HepG2 (cell line): Measurements from ENCODE around the gene TMEM114. TPM values are rescaled to one million over a fixed set of nuclear protein-coding genes. Genes with fewer than 3 reads are reported as not detected.

Source experiments
- BORCS8-MEF2B ChIP-seq: sonication (generic); formaldehyde crosslinking; IDR thresholded peaks from 2 replicates; pipeline ENCODE4 v1.8.0; 2022; ENCODE audit warnings: mild to moderate bottlenecking, missing genetic modification reagents
- CCAR2 ChIP-seq: fragments of 200-400 bp; formaldehyde crosslinking; optimal IDR thresholded peaks from 2 replicates; pipeline ENCODE3; 2018; ENCODE audit warnings: low read depth, mild to moderate bottlenecking, low read length, moderate library complexity
- CENPBD1 ChIP-seq: sonication (generic); formaldehyde crosslinking; IDR thresholded peaks from 2 replicates; pipeline ENCODE4 v1.8.0; 2022; ENCODE audit warnings: missing genetic modification reagents, low read depth, mild to moderate bottlenecking, borderline replicate concordance
- ERF ChIP-seq: IDR thresholded peaks from 2 replicates; pipeline ENCODE4 v1.6.1; 2018; ENCODE audit warnings: missing biosample characterization, missing genetic modification reagents
- GATA4 ChIP-seq: sonication (generic); IDR thresholded peaks from 2 replicates; pipeline ENCODE4 v1.6.1; 2016; ENCODE audit warnings: antibody characterized with exemption, low read depth, borderline replicate concordance
- HNF4G ChIP-seq, 2 experiments: sonication (generic) in 1 of 2; formaldehyde crosslinking in 1 of 2; IDR thresholded peaks; 2 replicates each; pipeline versions ENCODE4 v1.4.0 to v1.6.1; 2011 to 2020; ENCODE audit warnings: borderline replicate concordance in 2 of 2, low read depth in 2 of 2, mild to moderate bottlenecking in 2 of 2, low read length in 1 of 2, missing genetic modification reagents in 1 of 2, moderate library complexity in 1 of 2
- HNRNPK ChIP-seq: fragments of 200-400 bp; formaldehyde crosslinking; IDR thresholded peaks from 2 replicates; pipeline ENCODE4 v1.6.1; 2018; ENCODE audit warnings: low read length, low read depth, moderate library complexity, mild to moderate bottlenecking; ENCODE audit not compliant: poor library complexity, severe bottlenecking
- MED13 ChIP-seq: sonication (generic); formaldehyde crosslinking; IDR thresholded peaks from 2 replicates; pipeline ENCODE4 v1.5.0; 2020; ENCODE audit warnings: missing genetic modification reagents
- MLLT10 ChIP-seq: sonication (generic); formaldehyde crosslinking; IDR thresholded peaks from 2 replicates; pipeline ENCODE4 v1.4.0; 2020; ENCODE audit warnings: missing genetic modification reagents
- NFAT5 ChIP-seq: sonication (generic); formaldehyde crosslinking; IDR thresholded peaks from 2 replicates; pipeline ENCODE4 v1.4.0; 2020; ENCODE audit warnings: missing genetic modification reagents
- NR2C2 ChIP-seq: sonication (generic); formaldehyde crosslinking; IDR thresholded peaks from 2 replicates; pipeline ENCODE4 v1.4.0; 2020; ENCODE audit warnings: missing genetic modification reagents, mild to moderate bottlenecking, moderate library complexity, borderline replicate concordance
- PHF20 ChIP-seq: sonication (generic); formaldehyde crosslinking; IDR thresholded peaks from 2 replicates; pipeline ENCODE4 v1.5.0; 2020; ENCODE audit warnings: mild to moderate bottlenecking, missing genetic modification reagents
- TARDBP ChIP-seq: sonication (generic); formaldehyde crosslinking; IDR thresholded peaks from 2 replicates; pipeline ENCODE4 v1.8.0; 2022; ENCODE audit warnings: mild to moderate bottlenecking, missing genetic modification reagents
- TGIF2 ChIP-seq: IDR thresholded peaks from 2 replicates; pipeline ENCODE4 v1.6.1; 2016; ENCODE audit warnings: control low read depth, missing compliant biosample characterization
- ZBTB4 ChIP-seq: sonication (generic); formaldehyde crosslinking; IDR thresholded peaks from 2 replicates; pipeline ENCODE4 v1.4.0; 2020; ENCODE audit warnings: missing genetic modification reagents, mild to moderate bottlenecking, borderline replicate concordance
- ZNF317 ChIP-seq: sonication (generic); formaldehyde crosslinking; IDR thresholded peaks from 2 replicates; pipeline ENCODE4 v1.5.0; 2020; ENCODE audit warnings: mild to moderate bottlenecking, missing genetic modification reagents
- ZNF44 ChIP-seq: sonication (generic); formaldehyde crosslinking; IDR thresholded peaks from 2 replicates; pipeline ENCODE4 v1.5.1; 2020; ENCODE audit warnings: mild to moderate bottlenecking, missing genetic modification reagents
- ZNF530 ChIP-seq: sonication (generic); formaldehyde crosslinking; IDR thresholded peaks from 2 replicates; pipeline ENCODE4 v1.5.0; 2020; ENCODE audit warnings: low read depth, mild to moderate bottlenecking, missing genetic modification reagents
- ZNF703 ChIP-seq: sonication (generic); formaldehyde crosslinking; IDR thresholded peaks from 2 replicates; pipeline ENCODE4 v1.5.1; 2020; ENCODE audit warnings: missing genetic modification reagents, mild to moderate bottlenecking, moderate library complexity, borderline replicate concordance
- polyA plus RNA-seq, 8 experiments: library from polyadenylated mRNA; depleted of rRNA in 3 of 8; stranded (reverse) in 7 of 8; unstranded in 1 of 8; fragments of >200 nt; fragmentation: Illumina TruSeq in 4 of 8; extraction: Trizol in 4 of 8; gene quantifications; 2 replicates each; pipeline versions ENCODE4 v1.2.1 to v1.2.3, GENCODE V29; 2011 to 2016; ENCODE audit warnings: low read depth in 4 of 8, missing spikeins in 1 of 8, mixed read lengths in 1 of 8; ENCODE audit not compliant: insufficient read depth in 1 of 8
- total RNA-seq, 5 experiments: library from RNA; depleted of rRNA; stranded (reverse); fragments of >200 nt; fragmentation: Illumina TruSeq; extraction: Trizol; gene quantifications; 2 replicates each; pipeline ENCODE4 v1.2.3, GENCODE V29; 2016; ENCODE audit warnings: low read depth in 1 of 5

TMEM114 gene
- total and polyA plus RNA-seq, 2 of the 13 experiments (the other 11 are each of a cell fraction or from before 2014, with no cell fraction given), result not detected

GRCh38 chr16:8551388-8552332 lies 38.7 kb downstream of the TMEM114 start (continued):
- TF ChIP-seq ZBTB4 (CRISPR knock-in tag) (no peak), CCAR2 (no peak), TARDBP (CRISPR knock-in tag) (0 out of 2 replicates have a peak, but pooled peaks have one; percentile 3), HNF4G (IDR thresholded peaks at IDR 0.05; ENCODE audit: borderline replicate concordance, low read depth, low read length) (peak; percentile 83), HNF4G (CRISPR knock-in tag; IDR thresholded peaks at IDR 0.05; ENCODE audit: borderline replicate concordance, low read depth) (0 out of 2 replicates have a peak, but pooled peaks have one; percentile 8), NFAT5 (no peak), ZNF317 (CRISPR knock-in tag) (no peak), GATA4 (peak; percentile 80; the same call in 1 of the 2 replicates), NR2C2 (peak; percentile 43), MLLT10 (CRISPR knock-in tag) (no peak), BORCS8-MEF2B (CRISPR knock-in tag) (no peak), ZNF530 (CRISPR knock-in tag) (no peak), ZNF703 (CRISPR knock-in tag) (peak; percentile 47; the same call in 1 of the 2 replicates), CENPBD1 (CRISPR knock-in tag) (no peak), PHF20 (CRISPR knock-in tag) (no peak), MED13 (CRISPR knock-in tag) (no peak), HNRNPK (no peak), TGIF2 (CRISPR knock-in tag) (no peak), ZNF44 (CRISPR knock-in tag) (no peak), ERF (no peak)
